ENCODE measurements around the gene MIX23.

GRCh38 chr3:122355612-122356011 is 27.4 kb downstream of the MIX23 start:
- TF ChIP-seq CTCF (IDR thresholded peaks at IDR 0.05) (no peak), POLR2A (IDR thresholded peaks at IDR 0.05; ENCODE audit: low read depth) (no peak), EP300 (IDR thresholded peaks at IDR 0.05) (no peak)

All from esophagus muscularis mucosa (tissue), 4 donors.